GM12892 (cell line): Measurements from ENCODE around the gene ACADS.

Experiments
- POLR2A ChIP-seq: IDR thresholded peaks from 2 replicates; pipeline ENCODE4 v1.6.1; 2011; ENCODE audit warnings: low read depth, low read length, control low read depth
- POLR2AphosphoS5 ChIP-seq: IDR thresholded peaks from 2 replicates; pipeline ENCODE4 v1.6.1; 2011; ENCODE audit warnings: low read depth, low read length, control low read depth
- TAF1 ChIP-seq: IDR thresholded peaks from 2 replicates; pipeline ENCODE4 v1.6.1; 2011; ENCODE audit warnings: low read depth, mild to moderate bottlenecking, control low read depth, low read length, borderline replicate concordance

DNA sequence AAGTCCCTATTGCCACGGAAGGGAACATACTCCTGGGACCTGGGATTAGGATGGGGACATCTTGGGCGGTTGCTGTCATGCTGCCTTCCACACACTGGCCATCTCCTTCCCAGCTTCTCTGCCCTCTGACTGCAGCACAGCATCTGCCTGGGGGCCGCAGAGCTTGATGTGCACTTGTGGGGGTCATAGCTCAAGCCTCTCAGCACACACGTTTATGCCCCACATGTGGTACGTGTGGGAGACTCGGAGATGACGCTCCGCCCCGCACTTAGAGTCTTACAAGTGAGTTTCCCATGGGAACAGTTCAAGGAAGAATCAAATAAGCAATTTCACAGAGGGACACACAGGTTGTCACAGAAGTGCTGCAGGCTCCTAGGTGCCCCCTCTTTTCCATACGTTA is 8.6 kb downstream of the ACADS start:
- no peak for TF ChIP-seq POLR2AphosphoS5
- TF ChIP-seq TAF1 = no peak
- no peak for TF ChIP-seq POLR2A
